Suprapubic skin (tissue), 4 donors: ENCODE data around the gene SLC15A1.

Source experiments
- CTCF ChIP-seq, 2 donors: fragments of 200-600 bp in 1 of 2; fragments of 450-650 bp in 1 of 2; sonication (generic) in 1 of 2; IDR thresholded peaks; one replicate each; pipeline ENCODE4 v1.5.1; 2016 to 2019; ENCODE audit warnings: antibody characterized with exemption in 2 of 2, mild to moderate bottlenecking in 1 of 2, moderate library complexity in 1 of 2
- EP300 ChIP-seq: sonication (generic); formaldehyde crosslinking; IDR thresholded peaks from one replicate; pipeline ENCODE4 v1.6.1; 2017; ENCODE audit warnings: antibody characterized with exemption
- POLR2A ChIP-seq, 2 donors: fragments of 450-650 bp; IDR thresholded peaks; one replicate each; pipeline ENCODE4 v1.6.1; 2017; ENCODE audit warnings: antibody characterized with exemption in 2 of 2, mild to moderate bottlenecking in 2 of 2, moderate library complexity in 2 of 2
- POLR2AphosphoS5 ChIP-seq, 3 donors: sonication (generic); formaldehyde crosslinking; IDR thresholded peaks; one replicate each; pipeline ENCODE4 v1.6.1; 2017; ENCODE audit warnings: antibody characterized with exemption in 3 of 3

DNA sequence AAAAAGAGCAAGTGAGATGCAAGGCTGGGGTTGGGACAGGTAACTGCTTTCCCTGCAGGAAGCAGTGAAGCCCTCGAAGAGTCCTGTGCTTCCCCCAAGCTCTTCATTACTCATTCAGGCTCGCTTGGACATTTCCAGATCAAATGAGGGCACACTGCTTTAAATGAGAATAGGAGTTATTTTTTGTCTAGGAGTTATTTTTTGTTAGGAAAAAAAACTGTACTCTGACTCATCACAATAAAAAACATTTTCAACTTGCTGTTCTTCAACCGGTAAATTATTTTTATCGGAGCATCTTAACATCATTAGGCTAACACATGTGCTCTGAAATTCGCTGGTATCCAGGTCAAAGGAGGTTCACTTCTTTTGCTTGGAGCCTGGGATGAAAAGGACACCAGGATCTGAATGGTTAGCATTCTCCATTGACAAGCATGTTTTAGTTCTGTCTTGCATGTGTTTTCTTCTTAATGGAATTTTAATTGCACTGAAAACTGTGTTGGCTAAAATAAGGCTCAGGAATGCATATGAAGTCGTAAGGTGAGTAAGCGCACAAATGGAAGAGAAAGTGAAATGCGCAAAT lies 94.9 kb downstream of the SLC15A1 start:
- TF ChIP-seq POLR2A (IDR thresholded peaks at IDR 0.05) (no peak), POLR2AphosphoS5 (IDR thresholded peaks at IDR 0.05) (no peak), CTCF (IDR thresholded peaks at IDR 0.05) (no peak), EP300 (no peak)
